Measurements from ENCODE around the gene SYNE1.
"Not testable (repeated sequence)": the region's sequence is repeated elsewhere in the genome, so short reads cannot be mapped to it uniquely, and the experiment has no call there.

Gene SYNE1

DNA sequence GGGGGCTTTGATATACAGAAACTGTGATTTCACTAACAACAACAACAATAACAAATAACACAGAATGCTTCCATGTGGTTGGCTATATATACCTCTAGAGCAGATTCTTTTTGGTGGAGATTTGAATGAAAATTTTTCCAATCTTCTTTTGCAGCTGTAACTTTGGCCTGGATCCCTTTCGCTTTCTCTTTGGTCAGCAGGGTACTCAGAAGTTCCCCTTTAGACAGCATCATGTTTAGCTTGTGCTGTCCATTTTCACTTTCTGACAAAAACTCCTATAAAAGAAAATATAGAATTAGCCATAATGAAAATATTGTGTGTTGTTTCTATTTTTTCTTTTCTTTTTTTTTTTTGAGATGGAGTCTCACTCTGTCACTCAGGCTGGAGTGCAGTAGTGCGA lies 264.2 kb downstream of the SYNE1 start:
- no peak for DNase-seq (ENCODE audit: low spot score)

- no peak for DNase-seq (ENCODE audit: low spot score)
These were observed 265.4 kb downstream of the SYNE1 start for GRCh38 chr6:152371775-152372174.

DNA sequence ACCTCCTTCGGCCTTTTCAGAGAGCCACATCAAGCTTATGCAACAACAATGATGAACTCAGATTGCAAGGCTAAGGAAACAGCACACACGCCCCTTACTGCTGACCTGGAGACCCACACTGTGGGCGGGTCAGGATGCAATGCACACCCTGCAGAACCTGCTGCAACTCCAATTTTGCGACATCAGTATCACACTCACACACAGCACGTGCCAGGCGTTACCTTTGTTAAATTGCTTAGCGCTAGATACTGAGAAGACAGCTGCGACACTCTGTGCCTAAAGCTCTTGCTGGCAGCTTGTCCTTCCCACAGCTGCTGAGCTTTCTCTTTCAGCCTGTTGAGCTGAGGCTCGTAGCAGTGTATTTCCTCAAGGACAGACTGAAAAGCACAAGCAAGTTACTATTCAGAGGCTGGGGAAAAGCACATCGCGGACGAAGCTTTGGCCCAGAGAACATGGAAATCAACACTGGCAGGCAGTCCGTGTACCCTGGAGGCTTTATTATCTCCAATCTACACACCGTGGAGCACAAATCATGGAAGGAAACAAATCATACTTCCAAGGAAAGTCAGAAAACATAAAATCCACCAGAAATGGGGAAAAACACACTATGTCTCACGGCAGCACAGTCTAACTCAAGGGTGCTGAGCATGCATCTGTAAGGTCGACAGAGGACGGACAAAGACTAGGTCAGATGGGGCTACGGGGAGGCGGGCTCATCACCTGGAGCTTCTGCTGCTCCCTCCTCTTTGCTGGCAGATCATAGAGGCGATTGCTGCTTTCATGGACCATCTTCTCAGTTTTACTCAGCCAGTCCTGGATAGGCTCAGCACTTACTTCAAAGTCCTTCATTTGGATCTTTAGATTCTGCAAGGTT lies 268.2 kb downstream of the SYNE1 start:
- DNase-seq (ENCODE audit: low spot score), result no peak

DNA sequence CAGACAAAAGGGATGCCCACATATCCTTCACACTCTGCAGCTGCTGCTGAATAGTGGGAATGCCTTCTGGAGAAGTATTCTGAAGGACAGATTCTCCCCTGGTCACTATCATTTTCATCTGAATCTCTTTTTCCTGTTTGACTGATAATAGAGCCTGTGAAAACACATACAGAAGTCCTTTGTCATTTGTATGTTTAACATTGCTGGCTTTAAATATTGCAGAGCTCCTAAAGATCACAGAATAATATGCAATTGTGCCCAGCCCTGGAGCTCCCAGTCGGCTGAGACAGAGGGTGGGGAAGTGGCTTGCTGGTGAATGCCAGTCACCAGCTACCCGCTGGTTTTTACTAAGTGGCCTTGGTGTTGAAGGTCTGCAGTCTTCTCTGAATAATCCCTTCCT lies 272.3 kb downstream of the SYNE1 start:
- DNase-seq (ENCODE audit: low spot score), result no peak

GRCh38 chr6:152360034-152360433 lies 277.1 kb downstream of the SYNE1 start:
- no peak for DNase-seq (ENCODE audit: low spot score)

GRCh38 chr6:152356662-152357061 lies 280.5 kb downstream of the SYNE1 start:
- no peak for DNase-seq (ENCODE audit: low spot score)

DNA sequence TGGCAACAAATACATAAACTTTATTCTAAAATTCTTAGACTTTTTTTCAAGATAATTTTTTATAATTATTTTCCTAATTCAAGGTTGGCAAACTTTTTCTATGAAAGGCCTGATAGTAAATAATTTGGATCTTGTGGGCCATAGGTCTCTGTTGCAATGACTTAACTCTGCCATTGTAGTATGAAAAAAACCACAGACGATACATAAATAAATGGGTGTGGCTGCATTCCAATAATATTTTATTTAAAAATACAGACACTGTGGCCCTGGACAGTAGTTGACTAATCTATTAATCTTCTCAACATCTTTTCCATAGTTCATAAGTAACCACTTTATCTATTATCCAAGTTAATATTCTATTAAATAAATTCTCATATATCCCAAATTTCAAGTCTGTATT lies 281.1 kb downstream of the SYNE1 start:
- no peak for DNase-seq (ENCODE audit: low spot score)

DNA sequence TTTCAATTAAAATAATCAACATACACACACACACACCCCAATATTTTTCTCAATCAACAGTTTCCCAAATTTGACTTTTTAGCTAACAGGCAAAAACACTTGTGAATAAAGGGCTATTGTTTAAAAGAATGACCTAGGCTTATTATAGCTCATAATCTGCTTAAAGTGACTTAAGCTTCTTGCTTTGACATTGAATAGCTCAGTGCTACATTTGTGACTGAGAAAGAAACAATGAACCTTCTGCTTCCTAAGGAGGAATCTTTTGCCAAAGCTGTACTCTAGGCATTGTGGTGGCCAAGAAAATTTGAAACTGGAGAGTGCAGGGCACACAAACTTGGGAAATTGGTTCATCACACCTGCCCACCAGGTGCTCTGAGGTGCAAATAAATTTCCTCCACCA lies 282.0 kb downstream of the SYNE1 start:
- DNase-seq (ENCODE audit: low spot score), result no peak

GRCh38 chr6:152353440-152353839 lies 283.7 kb downstream of the SYNE1 start:
- no peak for DNase-seq (ENCODE audit: low spot score)

- DNase-seq (ENCODE audit: low spot score), result no peak
These were observed 285.4 kb downstream of the SYNE1 start for GRCh38 chr6:152351742-152352141.

DNA sequence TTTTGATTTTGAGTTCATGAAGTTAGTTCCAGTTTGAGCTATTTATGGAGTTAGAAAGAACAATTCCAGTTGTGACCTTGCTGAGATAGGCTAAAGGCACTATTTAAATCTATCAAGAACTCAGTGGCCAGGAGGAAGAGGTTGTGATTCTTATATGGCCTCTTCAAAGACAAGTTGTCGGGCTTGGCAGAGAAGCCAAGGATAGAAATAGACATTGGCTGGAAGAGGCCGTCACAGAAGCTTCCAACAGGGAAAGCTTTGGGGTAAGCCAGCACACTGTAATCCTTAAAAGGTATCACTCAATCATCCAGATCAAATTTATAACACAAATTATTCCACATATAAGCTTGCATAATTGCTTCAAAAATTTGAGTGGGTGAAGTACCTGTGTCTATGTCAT lies 286.1 kb downstream of the SYNE1 start:
- DNase-seq (ENCODE audit: low spot score), result no peak

- DNase-seq (ENCODE audit: low spot score), result no peak
These were observed 289.0 kb downstream of the SYNE1 start for GRCh38 chr6:152348116-152348515.

- DNase-seq (ENCODE audit: low spot score), result no peak
These were observed 293.3 kb downstream of the SYNE1 start for GRCh38 chr6:152343735-152344360.

DNA sequence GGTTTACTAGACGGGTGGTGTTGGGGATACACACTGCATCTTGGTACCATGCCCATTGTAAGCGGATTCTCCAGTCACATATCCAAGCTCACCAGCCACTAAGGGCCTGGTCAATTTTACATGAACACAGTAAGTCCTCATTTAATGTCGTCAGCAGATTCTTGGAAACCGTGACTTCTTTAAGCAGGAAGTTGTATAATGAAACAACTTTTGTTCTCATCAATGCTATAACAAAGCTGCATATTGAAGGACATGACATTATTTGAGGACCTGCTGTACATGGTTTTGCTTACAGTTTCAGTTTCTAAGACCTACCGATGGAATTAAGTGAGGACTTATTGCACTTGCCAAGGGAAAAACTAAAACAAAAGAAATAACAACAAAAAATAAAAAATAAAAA lies 295.6 kb downstream of the SYNE1 start:
- DNase-seq (ENCODE audit: low spot score), result no peak

DNA sequence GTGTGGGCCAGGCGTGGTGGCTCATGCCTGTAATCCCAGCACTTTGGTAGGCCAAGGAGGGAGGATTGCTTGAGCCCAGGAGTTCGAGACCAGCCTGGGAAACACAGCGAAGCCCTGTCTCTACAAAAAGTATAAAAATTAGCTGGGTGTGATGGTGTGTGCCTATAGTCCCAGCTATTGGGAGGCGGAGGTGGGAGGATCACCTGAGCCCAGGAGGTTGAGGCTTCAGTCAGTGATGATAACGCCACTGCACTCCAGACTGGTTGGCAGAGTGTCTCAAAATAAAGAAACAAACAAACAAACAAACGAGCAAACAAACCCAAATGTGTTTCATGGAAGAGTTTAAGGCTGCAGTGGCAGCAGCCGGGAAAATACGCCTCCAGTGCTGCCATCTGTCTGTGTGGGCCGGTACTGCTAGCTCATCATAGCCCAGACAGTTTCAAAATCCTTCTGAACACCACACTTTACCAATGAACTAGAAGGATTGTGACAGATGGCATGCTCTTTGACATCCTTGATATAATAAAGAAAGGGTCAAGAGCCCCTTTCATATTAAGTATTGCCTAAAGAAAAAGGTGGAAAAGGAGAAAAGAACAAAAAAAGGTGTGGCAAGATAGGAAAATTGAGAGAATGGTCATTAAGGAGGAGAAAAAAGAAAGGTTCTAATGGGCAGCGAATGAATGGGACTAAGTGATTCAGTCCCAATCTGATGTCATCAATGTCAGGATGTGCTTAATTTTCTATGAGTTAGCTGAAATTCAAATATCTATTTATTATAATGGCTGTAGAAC lies 298.6 kb downstream of the SYNE1 start:
- peak; percentile 34 for DNase-seq (ENCODE audit: low spot score)

- DNase-seq (ENCODE audit: low spot score), result no peak
These were observed 302.6 kb downstream of the SYNE1 start for GRCh38 chr6:152334555-152334954.

GRCh38 chr6:152330961-152331360 lies 306.2 kb downstream of the SYNE1 start:
- no peak for DNase-seq (ENCODE audit: low spot score)

- no peak for DNase-seq (ENCODE audit: low spot score)
These were observed 307.3 kb downstream of the SYNE1 start for GRCh38 chr6:152329638-152330448.

DNA sequence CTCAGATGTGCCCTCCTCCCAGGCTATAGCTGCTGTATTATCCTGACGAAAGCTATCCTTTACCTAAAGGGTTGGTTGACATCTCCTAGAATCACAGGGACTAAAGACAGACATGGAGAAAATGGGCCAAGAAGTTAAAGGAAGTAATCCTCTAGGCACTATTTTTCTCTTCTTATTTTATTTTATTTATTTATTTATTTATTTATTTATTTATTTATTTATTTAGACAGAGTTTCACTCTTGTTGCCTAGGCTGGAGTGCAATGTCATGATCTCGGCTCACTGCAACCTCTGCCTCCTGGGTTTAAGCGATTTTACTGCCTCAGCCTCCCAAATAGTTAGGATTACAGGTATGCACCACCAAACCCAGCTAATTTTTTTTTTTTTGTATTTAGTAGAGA lies 309.0 kb downstream of the SYNE1 start:
- not testable (repeated sequence) for DNase-seq (ENCODE audit: low spot score)

DNA sequence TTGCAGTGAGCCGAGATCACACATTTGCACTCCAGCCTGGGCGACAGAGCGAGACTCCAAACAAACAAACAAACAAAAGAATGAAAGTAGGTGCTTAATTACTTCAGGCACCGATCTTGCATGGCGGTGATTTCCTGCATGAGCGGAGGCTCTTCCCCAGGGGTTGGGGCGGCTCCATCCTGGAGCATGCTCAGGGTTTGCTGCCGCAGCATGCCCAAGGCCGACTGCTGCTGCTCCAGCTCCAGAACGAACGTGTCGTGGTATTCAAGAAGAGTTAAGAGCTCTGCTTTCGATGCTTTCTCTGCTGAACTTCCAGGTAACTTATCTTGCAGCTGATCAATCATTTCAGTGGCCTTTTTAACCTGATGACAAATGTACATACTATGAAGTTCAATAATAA lies 313.8 kb downstream of the SYNE1 start:
- DNase-seq (ENCODE audit: low spot score), result no peak

- no peak for DNase-seq (ENCODE audit: low spot score)
These were observed 318.9 kb downstream of the SYNE1 start for GRCh38 chr6:152318278-152318677.

DNA sequence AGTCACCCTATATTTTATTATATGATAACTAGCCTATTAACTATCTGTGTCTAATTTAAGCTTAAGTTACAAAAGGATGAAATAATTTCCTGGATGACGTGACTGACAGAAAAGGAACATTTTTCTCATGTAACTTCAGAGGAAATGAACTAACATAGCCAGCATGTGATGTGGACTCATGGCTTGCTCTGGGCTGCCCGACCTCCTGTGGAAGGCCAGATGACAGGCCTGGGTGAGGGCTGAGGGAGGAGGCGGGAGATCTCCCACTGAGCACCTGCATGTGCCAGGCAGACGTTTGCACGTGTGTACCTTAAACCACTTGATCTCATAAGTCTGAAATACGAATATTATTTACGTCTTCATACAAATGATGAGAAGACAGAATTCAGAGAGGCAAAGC lies 321.1 kb downstream of the SYNE1 start:
- no peak for DNase-seq (ENCODE audit: low spot score)
